ENCODE measurements around the gene SLC12A9. TPM values are rescaled to one million over a fixed set of nuclear protein-coding genes. Genes with fewer than 3 reads are reported as not detected.

The SLC12A9 gene
- total RNA-seq, 1 experiment from 2014 or later = 24.6 TPM

- Histone ChIP-seq H3K9me2 (ENCODE audit: insufficient read depth) (no peaks in the 10 kb centered on the region), H3K4me1 (ENCODE audit: control insufficient read depth in 1 of 2, insufficient read depth in 2 of 2, low read length in 2 of 2) (peaks cover 4 to 5% of the 10 kb centered on the region in 2 experiments; a peak in 3 of 4 replicates), H3K27ac (ENCODE audit: low read depth, low read length) (no peak overlapping the region), H4K20me1 (ENCODE audit: insufficient read depth) (no peaks in the 10 kb centered on the region), H3K27me3 (ENCODE audit: insufficient read depth, low read length) (no peaks in the 10 kb centered on the region), H3K9ac (ENCODE audit: low read length) (no peak overlapping the region), H3K36me3 (ENCODE audit: control insufficient read depth in 1 of 2, insufficient read depth in 2 of 2, low read length in 2 of 2) (no peaks in the 10 kb centered on the region), H3K79me2 (ENCODE audit: insufficient read depth, low read length) (no peaks in the 10 kb centered on the region), H2AFZ (ENCODE audit: low read depth, low read length, poor library complexity, severe bottlenecking) (no peak overlapping the region), H3K4me3 (replicated peaks in 1 of 2; ENCODE audit: low read depth in 1 of 2, low read length in 2 of 2) (no peak overlapping the region), H3K9me3 (ENCODE audit: control insufficient read depth in 1 of 2, insufficient read depth in 1 of 2, low read depth in 1 of 2, low read length in 2 of 2) (no peaks in the 10 kb centered on the region), H3K4me2 (ENCODE audit: low read length) (no peak overlapping the region)
- ChIA-PET CTCF (interaction anchor here (0.9 kb wide), 1 partner anchor 156 kb away, joined by 4 read pairs; no protein-coding TSS in a partner anchor), POLR2A (no interaction called here), RAD21 (ENCODE audit: low non-redundant PET in 1 of 2, low total read pairs in 2 of 2, uncharacterized antibody in 2 of 2, unreplicated experiment in 2 of 2) (no interaction called here)
- TF ChIP-seq CTCF (IDR thresholded peaks at IDR 0.05 in 2 of 3, conservative IDR thresholded peaks at IDR 0.05 in 1 of 3; ENCODE audit: borderline replicate concordance in 1 of 3, insufficient read depth in 1 of 3, low read depth in 2 of 3, low read length in 2 of 3) (no peak), EZH2phosphoT487 (IDR thresholded peaks at IDR 0.05; ENCODE audit: borderline replicate concordance) (no peak), POLR2A (IDR thresholded peaks at IDR 0.05; ENCODE audit: borderline replicate concordance, extremely low read depth, insufficient read depth, insufficient read length) (no peak), ZNF274 (IDR thresholded peaks at IDR 0.05; ENCODE audit: low read depth, low read length) (no peak), ELF1 (IDR thresholded peaks at IDR 0.05; ENCODE audit: borderline replicate concordance, low read depth) (no peak), EZH2 (IDR thresholded peaks at IDR 0.05) (no peak)
- intact Hi-C loops (cut with micrococcal nuclease) = no loop called here
- ATAC-seq (no peak), DNase-seq (ENCODE audit: low read depth, low spot score) (no peak)
- BruUV-seq (replicated peaks) = no TSS peak
These were observed 50.1 kb downstream of the SLC12A9 start for GRCh38 chr7:100902638-100903037.

- no peaks in the 10 kb centered on the region for H4K20me1 ChIP-seq (ENCODE audit: insufficient read depth)
- no peaks in the 10 kb centered on the region for H3K27me3 ChIP-seq (ENCODE audit: insufficient read depth, low read length)
- TF ChIP-seq ZFX (IDR thresholded peaks at IDR 0.05) (no peak), MAX (IDR thresholded peaks at IDR 0.05) (no peak), POLR2AphosphoS5 (IDR thresholded peaks at IDR 0.05; ENCODE audit: low read depth, low read length) (no peak), POLR2A (IDR thresholded peaks at IDR 0.05; ENCODE audit: borderline replicate concordance, extremely low read depth, insufficient read depth, insufficient read length) (no peak), YY1 (IDR thresholded peaks at IDR 0.05; ENCODE audit: extremely low read depth, insufficient replicate concordance, low read depth, low read length) (no peak), CTCF (IDR thresholded peaks at IDR 0.05 in 2 of 3, conservative IDR thresholded peaks at IDR 0.05 in 1 of 3; ENCODE audit: borderline replicate concordance in 1 of 3, insufficient read depth in 1 of 3, low read depth in 2 of 3, low read length in 2 of 3) (no peak), CBX3 (IDR thresholded peaks at IDR 0.05; ENCODE audit: low read depth) (no peak), FOSL1 (IDR thresholded peaks at IDR 0.05; ENCODE audit: low read depth) (no peak), EGR1 (IDR thresholded peaks at IDR 0.05; ENCODE audit: low read depth) (no peak), ATF3 (IDR thresholded peaks at IDR 0.05) (no peak), RAD21 (IDR thresholded peaks at IDR 0.05; ENCODE audit: low read depth) (no peak), SP1 (IDR thresholded peaks at IDR 0.05; ENCODE audit: low read depth) (no peak)
- no peaks in the 10 kb centered on the region for H3K79me2 ChIP-seq (ENCODE audit: insufficient read depth, low read length)
- no peak overlapping the region for H3K4me2 ChIP-seq (ENCODE audit: low read length)
- POLR2A ChIA-PET = no interaction called here
- DNase-seq (ENCODE audit: low read depth, low spot score) = no peak
- no peak overlapping the region for H3K27ac ChIP-seq (ENCODE audit: low read depth, low read length)
- CTCF ChIA-PET = no interaction called here
- intact Hi-C loops (cut with micrococcal nuclease) = no loop called here
- RAD21 ChIA-PET (ENCODE audit: low non-redundant PET in 1 of 2, low total read pairs in 2 of 2, uncharacterized antibody in 2 of 2, unreplicated experiment in 2 of 2) = no interaction called here
- no TSS peak for BruUV-seq (replicated peaks)
- no peak overlapping the region for H3K4me3 ChIP-seq (replicated peaks in 1 of 2; ENCODE audit: low read depth in 1 of 2, low read length in 2 of 2)
- ATAC-seq = no peak
- H3K36me3 ChIP-seq (ENCODE audit: control insufficient read depth in 1 of 2, insufficient read depth in 2 of 2, low read length in 2 of 2) = no peaks in the 10 kb centered on the region
- no peaks in the 10 kb centered on the region for H3K9me3 ChIP-seq (ENCODE audit: control insufficient read depth in 1 of 2, insufficient read depth in 1 of 2, low read depth in 1 of 2, low read length in 2 of 2)
- no peak overlapping the region for H2AFZ ChIP-seq (ENCODE audit: low read depth, low read length, poor library complexity, severe bottlenecking)
- no peak overlapping the region for H3K9ac ChIP-seq (ENCODE audit: low read length)
- H3K9me2 ChIP-seq (ENCODE audit: insufficient read depth) = no peaks in the 10 kb centered on the region
- H3K4me1 ChIP-seq (ENCODE audit: control insufficient read depth in 1 of 2, insufficient read depth in 2 of 2, low read length in 2 of 2) = no peaks in the 10 kb centered on the region
These were observed 56.0 kb downstream of the SLC12A9 start for GRCh38 chr7:100908512-100908911.
